Measurements from ENCODE around the gene MYEF2.

The MYEF2 gene

GRCh38 chr15:48089702-48090101 is 88.4 kb downstream of the MYEF2 start:
- no peak overlapping the region for H3K27ac ChIP-seq
- no peak for DNase-seq (ENCODE audit: low spot score)
- CTCF ChIA-PET: interaction anchor here (0.6 kb wide), 1 partner anchor 474 kb away, joined by 3 read pairs; no protein-coding TSS in a partner anchor
- POLR2A ChIA-PET (ENCODE audit: low non-redundant PET): no interaction called here
- no peak for TF ChIP-seq CTCF (conservative IDR thresholded peaks at IDR 0.05; ENCODE audit: low read depth)

- POLR2A ChIA-PET (ENCODE audit: low non-redundant PET): no interaction called here
- no peak overlapping the region for H3K27ac ChIP-seq
- CTCF ChIA-PET: no interaction called here
- TF ChIP-seq CTCF (conservative IDR thresholded peaks at IDR 0.05; ENCODE audit: low read depth): no peak
- DNase-seq (ENCODE audit: low spot score): no peak
Observed at GRCh38 chr15:48087844-48088243, 90.3 kb downstream of the MYEF2 start.

- ChIA-PET CTCF (interaction anchor here (0.6 to 0.7 kb wide), 2 partner anchors 233 to 265 kb away, joined by 3 to 6 read pairs; no protein-coding TSS in a partner anchor), POLR2A (ENCODE audit: low non-redundant PET) (no interaction called here)
- no peak for DNase-seq (ENCODE audit: low spot score)
- TF ChIP-seq CTCF (conservative IDR thresholded peaks at IDR 0.05; ENCODE audit: low read depth): no peak
- no peak overlapping the region for H3K27ac ChIP-seq
Observed at GRCh38 chr15:48086576-48086975, 91.5 kb downstream of the MYEF2 start.

GRCh38 chr15:48086133-48086532 is 92.0 kb downstream of the MYEF2 start:
- H3K27ac ChIP-seq: no peak overlapping the region
- no peak for TF ChIP-seq CTCF (conservative IDR thresholded peaks at IDR 0.05; ENCODE audit: low read depth)
- CTCF ChIA-PET: interaction anchor here (0.6 to 0.7 kb wide), 2 partner anchors 232 to 266 kb away, joined by 3 to 6 read pairs; no protein-coding TSS in a partner anchor
- no peak for DNase-seq (ENCODE audit: low spot score)
- POLR2A ChIA-PET (ENCODE audit: low non-redundant PET): no interaction called here

- ChIA-PET CTCF (interaction anchor here (0.6 to 1.2 kb wide), 7 partner anchors 9 to 890 kb away, joined by 3 to 13 read pairs (median 4); no protein-coding TSS in a partner anchor), POLR2A (ENCODE audit: low non-redundant PET) (no interaction called here)
- H3K27ac ChIP-seq: no peak overlapping the region
- TF ChIP-seq CTCF (conservative IDR thresholded peaks at IDR 0.05; ENCODE audit: low read depth): no peak
- no peak for DNase-seq (ENCODE audit: low spot score)
Observed at GRCh38 chr15:48085591-48085930, 92.5 kb downstream of the MYEF2 start.

- CTCF ChIA-PET: interaction anchor here (0.6 to 1.4 kb wide), 9 partner anchors 8 to 1098 kb away, joined by 3 to 13 read pairs (median 4); no protein-coding TSS in a partner anchor
- TF ChIP-seq CTCF (conservative IDR thresholded peaks at IDR 0.05; ENCODE audit: low read depth): peak; percentile 44
- DNase-seq (ENCODE audit: low spot score): peak; percentile 48
- no peak overlapping the region for H3K27ac ChIP-seq
- POLR2A ChIA-PET (ENCODE audit: low non-redundant PET): no interaction called here
Observed at GRCh38 chr15:48084759-48085590, 93.1 kb downstream of the MYEF2 start.

Data from RWPE1 (cell line).